NCI-H187 (cell line): Measurements from ENCODE around the gene SLC22A3.
"Not testable (repeated sequence)": the region's sequence is repeated elsewhere in the genome, so short reads cannot be mapped to it uniquely, and the experiment has no call there.

ENCODE experiments used
- DNase-seq, 2 experiments: peaks; one replicate each; lab custom pipeline; 2025; lab: John Stamatoyannopoulos, UW

SLC22A3 gene, protein sequence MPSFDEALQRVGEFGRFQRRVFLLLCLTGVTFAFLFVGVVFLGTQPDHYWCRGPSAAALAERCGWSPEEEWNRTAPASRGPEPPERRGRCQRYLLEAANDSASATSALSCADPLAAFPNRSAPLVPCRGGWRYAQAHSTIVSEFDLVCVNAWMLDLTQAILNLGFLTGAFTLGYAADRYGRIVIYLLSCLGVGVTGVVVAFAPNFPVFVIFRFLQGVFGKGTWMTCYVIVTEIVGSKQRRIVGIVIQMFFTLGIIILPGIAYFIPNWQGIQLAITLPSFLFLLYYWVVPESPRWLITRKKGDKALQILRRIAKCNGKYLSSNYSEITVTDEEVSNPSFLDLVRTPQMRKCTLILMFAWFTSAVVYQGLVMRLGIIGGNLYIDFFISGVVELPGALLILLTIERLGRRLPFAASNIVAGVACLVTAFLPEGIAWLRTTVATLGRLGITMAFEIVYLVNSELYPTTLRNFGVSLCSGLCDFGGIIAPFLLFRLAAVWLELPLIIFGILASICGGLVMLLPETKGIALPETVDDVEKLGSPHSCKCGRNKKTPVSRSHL

GRCh38 chr6:160348223-160349019 is at the start of gene SLC22A3:
Gene SLC22A3, plus strand, starts transcription at chr6:160348378. Its CDS starts 42 bp downstream, at chr6:160348420.
- no peak for DNase-seq

DNA sequence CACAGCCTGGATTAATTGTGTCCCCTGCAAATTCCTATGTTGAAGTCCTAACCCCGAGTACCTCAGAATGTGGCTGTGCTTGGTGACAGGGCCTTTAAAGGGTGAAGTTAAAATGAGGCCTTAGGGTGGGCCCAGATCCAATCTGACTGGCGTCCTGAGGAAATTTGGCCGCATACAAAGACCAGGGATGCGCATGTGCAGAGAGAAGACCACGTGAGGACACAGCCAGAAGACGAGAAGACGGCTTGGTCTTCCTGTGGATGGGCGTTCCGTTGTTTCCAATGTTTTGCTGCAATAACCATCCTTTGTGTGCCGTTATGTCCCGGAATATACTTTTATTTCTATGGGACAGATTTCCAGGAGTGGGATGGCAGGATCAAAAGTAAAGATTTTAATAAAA is 48.6 kb upstream of the SLC22A3 start:
- no peak for DNase-seq

DNA sequence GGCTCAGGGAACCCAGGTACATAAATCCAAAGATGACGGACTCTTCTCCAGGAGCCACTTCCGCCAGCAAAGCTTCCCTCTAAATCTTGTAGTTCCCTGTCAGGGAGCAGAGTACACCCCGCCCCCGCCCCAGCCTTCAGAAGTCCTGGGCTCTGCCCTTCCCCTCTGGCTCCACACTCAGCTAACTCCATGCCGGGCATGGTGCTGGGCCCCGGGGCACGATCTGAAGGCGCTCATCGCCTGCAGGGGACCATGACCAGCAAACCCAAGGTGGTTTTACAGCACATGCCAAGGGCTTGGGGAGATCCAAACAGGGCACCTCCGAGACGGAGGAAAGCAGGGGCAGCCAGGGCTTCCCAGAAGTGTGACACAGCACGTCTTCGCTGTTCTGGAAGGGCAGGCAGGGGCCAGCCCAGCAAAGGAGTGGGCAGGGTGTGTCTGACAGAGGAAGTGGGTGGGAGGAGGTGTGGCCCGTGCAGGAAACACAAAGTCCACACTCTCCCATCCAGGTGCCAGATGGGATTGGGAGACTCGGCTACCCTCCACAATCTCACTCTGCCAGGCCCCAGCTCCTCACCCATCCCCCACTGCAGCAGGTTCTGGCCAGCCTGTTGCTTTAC is 48.0 kb upstream of the SLC22A3 start:
- DNase-seq, result no peak

DNA sequence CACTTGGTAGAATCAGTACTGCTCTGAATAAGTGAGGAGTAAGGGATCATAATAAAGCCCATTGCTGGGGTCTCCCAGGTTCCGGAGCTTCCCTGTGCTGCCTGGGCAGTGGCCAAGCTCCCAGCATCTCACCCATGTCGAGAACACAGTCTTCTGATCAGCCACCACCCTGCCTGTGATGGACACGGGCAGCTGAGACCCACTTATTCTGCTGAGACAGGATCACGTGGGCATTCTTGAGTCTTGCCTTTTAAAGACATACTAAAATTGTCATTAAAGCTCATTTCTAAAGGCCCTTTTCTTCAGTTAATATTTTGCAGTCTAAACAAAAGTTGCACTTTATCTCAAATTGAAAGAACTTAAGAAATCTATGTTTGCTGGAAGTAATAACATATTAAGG is 46.8 kb upstream of the SLC22A3 start:
- DNase-seq, result no peak

DNA sequence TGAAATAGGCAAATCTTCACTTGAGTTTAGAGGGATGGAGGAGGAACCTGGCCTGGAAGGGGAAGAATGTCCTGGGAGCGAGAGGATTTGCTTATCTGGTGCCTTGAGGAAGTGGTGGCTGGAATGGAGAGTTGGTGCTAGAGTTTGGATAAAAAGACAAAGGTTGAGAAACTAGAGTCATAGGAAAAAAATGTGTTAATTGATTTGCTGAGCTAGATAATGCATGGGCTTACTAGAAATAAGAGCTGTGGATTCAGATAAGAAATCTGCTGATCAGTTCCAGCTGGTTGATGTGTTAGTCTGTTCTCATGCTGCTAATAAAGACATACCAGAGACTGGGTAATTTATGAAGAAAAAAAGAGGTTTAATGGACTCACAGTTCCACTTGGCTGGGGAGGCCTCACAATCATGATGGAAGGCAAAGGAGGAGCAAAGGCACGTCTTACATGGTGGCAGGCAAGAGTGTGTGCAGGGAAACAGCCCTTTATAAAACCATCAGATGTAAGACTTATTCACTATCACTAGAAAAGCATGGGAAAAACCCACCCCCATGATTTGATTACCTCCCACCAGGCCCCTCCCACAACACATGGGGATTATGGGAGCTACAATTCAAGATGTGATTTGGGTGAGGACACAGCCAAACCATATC is 45.6 kb upstream of the SLC22A3 start:
- DNase-seq, result not testable (repeated sequence)

- no peak for DNase-seq
Measured at GRCh38 chr6:160303806-160304205, 44.4 kb upstream of the SLC22A3 start.

GRCh38 chr6:160305926-160306713 is 42.1 kb upstream of the SLC22A3 start:
- no peak for DNase-seq

DNA sequence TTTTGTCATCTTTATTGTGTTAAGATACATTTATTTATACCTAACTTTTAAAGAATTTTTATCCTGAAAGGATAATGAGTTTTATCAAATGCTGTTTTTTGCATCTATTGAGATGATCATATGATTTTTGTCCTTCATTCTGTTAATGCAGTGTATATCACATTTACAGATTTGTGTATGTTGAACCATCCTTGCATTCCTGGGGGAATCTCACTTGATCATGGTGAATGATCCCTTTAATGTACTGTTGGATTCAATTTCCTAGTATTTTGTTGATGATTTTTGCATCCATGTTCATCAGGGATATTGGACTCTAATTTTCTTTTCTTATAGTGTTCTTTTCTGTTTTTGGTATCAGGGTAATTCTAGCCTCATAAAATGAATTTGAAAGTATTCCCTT is 38.5 kb upstream of the SLC22A3 start:
- no peak for DNase-seq

DNA sequence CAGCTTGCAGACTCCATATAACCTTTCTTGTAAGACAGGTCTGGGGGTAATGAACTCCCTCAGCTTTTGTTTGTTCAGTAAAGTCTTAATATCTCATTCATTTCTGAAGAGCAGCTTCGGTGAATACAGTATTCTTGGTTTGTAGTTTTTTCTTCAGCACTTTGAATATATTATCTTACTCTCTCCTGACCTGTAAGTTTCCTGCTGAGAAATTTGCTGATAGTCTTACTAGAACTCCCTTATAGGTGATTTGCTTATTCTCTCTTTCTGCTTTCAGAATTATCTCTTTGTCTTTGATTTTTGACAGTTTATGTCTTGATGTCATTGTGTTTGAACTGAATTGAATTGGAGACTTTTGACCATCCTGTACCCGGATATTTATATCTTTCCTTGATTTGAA is 35.3 kb upstream of the SLC22A3 start:
- no peak for DNase-seq

DNA sequence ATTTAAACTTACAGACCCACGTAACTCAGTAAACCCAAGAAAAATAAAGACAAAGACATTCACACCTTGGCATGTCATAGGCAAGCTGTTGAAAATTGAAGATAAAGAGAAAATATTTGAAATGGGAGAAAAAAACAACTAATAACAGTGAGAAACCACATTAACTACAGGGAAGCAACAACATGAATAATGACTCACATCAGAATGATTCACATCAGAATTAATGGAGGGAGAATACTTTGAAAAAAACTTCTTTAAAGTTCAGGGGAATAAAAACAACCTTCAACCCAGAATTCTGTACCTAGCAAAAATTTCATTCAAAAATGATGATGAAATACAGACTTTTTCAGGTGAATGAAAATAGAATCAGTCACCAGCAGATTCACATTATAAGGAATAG is 32.9 kb upstream of the SLC22A3 start:
- no peak for DNase-seq

GRCh38 chr6:160316261-160316660 is 31.9 kb upstream of the SLC22A3 start:
- DNase-seq, result no peak

- DNase-seq, result no peak
Measured at GRCh38 chr6:160319246-160319645, 28.9 kb upstream of the SLC22A3 start.

DNA sequence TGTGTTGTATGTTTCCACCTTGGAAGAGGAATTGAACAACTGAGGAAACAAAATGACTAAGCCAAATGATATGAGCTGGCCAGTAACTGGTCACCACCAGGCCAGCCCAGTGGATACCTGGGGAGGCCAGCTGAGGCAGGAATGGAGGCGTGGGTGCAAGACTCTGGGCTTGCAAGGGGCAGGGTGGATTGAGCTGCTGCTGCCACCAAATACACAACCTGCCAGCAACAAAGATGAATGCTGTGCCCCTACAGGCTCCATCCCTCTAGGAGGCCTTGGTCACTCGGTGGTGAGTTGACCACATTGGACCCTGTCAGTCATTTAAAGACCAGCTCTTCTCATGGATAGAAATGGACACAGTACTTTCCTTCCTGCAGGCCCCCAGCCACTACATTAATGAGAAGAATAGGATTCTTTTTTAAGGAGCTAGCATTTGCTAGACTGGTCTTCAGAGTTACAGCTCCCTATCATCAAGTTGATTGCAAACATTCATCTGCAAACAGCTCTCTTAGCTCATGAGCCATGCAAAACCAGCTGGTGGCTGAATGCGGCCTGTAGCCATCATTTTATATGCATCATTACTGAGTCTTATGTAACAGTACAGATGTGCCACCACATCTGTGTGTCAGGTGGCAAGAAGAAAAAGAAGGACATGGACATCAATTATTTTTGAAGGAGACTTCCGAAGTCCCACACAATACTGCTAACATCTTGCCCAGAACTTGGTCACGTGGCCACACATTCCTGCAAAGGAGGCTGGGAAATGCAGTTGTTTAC is 26.3 kb upstream of the SLC22A3 start:
- DNase-seq, result no peak

- no peak for DNase-seq
Measured at GRCh38 chr6:160327981-160328380, 20.2 kb upstream of the SLC22A3 start.

DNA sequence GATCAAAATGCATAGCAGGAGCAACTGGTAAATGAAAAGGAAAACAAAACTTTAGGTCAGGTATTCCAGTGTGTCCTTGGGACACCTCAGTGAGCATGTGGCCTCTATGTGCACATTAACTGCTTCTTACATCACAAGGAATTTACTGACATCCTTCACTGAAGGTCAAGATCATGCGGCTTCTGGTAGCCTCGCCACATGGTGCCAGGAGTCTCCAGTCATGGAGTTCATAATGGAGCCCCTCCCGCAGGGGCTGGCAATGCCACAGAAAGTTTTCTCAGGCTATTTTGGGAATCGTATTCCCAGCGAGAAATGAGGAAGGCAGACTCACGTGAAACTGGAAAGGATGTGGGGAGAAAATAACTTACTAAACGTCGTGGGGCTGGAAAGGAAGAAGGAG is 19.7 kb upstream of the SLC22A3 start:
- no peak for DNase-seq

DNA sequence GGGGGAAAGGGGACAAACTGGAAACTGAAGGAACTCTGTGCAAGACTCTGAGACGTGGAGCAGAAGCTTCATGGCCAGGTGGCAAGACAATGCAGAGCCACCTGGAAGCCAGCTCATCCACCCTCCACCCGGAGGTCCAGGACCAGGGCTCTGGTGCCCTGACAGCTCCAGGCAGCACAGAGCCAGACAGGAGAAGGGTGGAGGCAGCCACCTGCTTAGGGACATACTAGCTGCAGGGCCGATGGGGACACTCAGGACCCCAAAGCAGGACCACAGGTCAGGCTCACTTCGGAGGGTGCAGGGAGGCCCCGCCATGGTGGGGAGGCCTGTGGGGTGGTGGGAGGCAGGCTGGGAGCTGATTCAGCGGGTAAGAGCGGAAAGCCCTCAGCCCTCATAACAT is 19.0 kb upstream of the SLC22A3 start:
- DNase-seq, result no peak

- no peak for DNase-seq
Measured at GRCh38 chr6:160330619-160331018, 17.6 kb upstream of the SLC22A3 start.

- no peak for DNase-seq
Measured at GRCh38 chr6:160331204-160331603, 17.0 kb upstream of the SLC22A3 start.

DNA sequence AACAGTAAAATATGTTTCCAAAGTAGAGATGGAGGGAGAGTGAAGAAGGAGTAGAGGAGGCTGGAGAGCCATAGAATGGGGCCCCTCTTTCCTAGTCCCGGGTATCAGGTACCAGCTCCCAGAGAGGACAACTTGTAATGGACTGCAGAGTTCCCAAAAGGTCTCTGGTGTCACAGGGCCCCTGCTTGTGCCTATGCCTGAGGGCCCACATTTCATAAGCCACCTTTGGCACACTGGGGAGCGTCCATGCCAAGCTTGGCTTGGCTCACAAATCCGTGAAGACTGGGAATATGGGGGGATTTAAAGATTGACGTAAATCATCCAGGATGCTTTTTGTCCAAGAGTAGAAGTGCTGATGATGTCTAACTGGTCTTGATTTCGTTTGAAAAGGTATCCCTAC is 16.4 kb upstream of the SLC22A3 start:
- DNase-seq, result no peak

DNA sequence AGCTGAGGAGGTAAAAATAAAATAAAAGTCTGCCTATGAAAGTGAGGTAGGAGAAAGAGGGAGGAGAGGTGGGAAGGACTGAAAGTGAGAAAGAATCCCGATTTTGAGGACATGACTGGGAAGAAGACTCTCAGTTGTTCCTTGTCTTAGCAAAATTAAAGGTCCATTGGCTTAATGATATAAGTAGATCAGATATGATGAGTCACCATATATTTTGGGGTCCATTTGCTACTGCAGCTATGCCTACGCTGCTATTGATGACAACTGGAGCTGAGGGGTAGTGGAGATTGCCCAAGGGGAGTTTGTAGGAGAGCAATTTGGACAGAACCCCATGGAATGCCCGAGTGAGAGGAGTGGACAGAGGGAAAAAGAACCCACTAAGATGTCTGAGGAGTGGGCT is 15.1 kb upstream of the SLC22A3 start:
- DNase-seq, result no peak
